RKO (cell line): Measurements from ENCODE around the gene ACP1.
"Not testable (repeated sequence)": the region's sequence is repeated elsewhere in the genome, so short reads cannot be mapped to it uniquely, and the experiment has no call there.

Source experiments
- DNase-seq: peaks from one replicate; pipeline ENCODE4 v3.0.0-alpha.2; 2016; ENCODE audit warnings: low spot score

ACP1 gene

DNA sequence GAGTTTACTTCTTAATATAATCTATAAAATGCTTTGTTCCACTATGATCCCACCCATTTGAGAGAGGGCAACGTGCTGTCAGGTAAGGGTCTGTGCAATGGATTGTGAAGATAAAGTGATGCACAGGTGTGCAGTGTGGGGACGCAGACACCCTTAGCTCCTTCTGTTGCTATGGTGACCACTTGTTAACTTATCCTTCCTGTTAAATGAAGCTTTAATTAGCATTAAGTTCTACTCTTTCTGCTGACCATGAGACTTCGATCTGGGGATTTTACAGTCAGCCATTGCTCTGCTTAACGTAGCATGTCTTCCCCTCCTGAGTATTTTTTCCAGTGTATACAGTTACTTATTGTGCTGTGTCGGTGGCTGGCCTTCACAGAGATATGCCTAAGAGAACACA is 46.2 kb downstream of the ACP1 start:
- DNase-seq, result no peak

DNA sequence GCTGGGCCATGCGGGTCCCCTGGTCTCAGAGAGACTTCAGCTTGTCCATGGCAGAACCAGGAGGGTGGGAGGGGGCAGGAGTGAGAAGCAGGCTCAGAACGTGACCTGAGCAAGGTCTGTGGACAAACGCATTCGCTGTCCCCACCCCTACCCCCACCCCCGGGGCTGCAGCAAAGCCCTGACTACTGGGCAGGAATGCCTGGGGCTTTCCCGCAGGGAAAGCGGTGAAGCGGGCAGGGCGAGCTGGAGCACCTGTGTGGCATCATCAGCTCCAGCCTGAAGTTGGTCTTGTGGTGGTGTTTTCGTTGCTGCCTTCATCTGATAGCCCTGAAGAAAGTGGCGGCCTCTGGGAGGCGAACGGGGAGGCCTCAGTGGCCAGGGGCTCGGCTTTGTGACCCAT is 49.2 kb downstream of the ACP1 start:
- DNase-seq, result no peak

DNA sequence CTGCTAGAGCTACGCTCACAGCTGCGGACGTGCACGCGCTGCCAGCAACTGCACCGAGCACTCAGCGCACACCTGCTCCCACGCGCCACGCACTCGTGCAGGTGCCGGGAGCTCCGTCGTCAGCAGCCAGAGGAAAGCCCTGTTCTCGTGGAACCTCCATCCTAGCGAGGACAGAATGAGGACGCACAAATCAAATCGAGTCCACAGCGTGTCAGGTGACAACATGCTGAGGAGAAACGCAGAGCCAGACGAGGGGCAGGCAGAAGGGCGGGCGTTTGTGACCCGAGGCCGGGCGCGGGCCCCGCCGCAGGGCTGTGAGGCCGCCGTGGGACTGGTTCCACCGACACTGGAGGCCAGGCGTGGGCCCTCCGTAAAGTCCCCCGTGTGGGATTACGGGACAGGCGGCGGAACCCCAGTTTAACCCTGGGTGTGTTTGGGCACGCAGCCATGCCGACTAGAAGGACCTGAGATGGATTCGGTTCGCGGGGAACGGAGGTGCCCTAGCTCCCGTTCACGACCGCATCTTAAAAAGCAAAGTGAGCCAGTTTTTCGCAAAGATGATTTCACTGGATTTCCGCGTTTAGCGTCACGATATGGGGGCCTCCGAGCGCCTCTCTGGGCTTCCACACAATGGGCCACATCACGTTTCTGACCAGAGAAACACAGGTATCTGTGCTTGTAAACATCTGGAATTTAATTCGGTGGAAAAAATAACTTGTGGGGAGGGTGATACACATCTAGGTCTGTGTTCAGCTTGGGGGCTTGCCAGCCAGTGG is 50.0 kb downstream of the ACP1 start:
- DNase-seq, result no peak

DNA sequence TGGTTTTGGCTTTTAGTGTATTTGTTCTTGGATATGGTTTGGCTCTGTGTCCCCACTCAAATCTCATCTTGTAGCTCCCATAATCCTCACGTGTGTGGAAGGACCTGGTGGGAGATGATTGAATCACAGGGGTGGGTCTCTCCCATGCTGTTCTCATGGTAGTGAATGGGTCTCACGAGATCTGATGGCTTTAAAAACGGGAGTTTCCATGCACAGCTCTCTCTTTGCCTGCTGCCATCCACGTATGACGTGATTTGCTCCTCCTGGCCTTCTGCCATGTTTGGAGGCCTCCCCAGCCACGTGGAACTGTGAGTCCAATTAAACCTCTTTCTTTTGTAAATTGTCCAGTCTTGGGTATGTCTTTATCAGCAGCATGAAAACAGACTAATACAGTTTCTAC is 51.2 kb downstream of the ACP1 start:
- DNase-seq, result not testable (repeated sequence)

DNA sequence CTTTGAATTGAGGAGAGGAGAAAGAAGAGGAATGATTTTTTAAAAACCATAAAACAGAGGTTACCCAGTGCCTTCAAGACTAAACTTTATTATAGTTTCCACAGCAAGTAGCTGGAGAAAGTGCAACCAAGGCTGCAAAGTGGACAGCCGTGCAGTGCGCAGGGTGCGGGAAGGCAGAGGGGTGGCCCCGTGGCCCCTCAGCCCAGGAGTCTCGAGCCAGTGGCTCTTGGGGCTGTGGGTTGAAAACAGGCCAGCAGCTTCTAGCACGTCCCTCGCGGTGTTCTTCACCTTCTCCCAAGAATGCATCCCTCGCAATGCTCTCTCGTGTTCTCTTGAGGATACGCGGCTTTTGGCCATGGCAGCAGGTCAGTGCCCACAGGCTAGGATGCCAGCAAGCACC is 51.6 kb downstream of the ACP1 start:
- DNase-seq, result no peak

DNA sequence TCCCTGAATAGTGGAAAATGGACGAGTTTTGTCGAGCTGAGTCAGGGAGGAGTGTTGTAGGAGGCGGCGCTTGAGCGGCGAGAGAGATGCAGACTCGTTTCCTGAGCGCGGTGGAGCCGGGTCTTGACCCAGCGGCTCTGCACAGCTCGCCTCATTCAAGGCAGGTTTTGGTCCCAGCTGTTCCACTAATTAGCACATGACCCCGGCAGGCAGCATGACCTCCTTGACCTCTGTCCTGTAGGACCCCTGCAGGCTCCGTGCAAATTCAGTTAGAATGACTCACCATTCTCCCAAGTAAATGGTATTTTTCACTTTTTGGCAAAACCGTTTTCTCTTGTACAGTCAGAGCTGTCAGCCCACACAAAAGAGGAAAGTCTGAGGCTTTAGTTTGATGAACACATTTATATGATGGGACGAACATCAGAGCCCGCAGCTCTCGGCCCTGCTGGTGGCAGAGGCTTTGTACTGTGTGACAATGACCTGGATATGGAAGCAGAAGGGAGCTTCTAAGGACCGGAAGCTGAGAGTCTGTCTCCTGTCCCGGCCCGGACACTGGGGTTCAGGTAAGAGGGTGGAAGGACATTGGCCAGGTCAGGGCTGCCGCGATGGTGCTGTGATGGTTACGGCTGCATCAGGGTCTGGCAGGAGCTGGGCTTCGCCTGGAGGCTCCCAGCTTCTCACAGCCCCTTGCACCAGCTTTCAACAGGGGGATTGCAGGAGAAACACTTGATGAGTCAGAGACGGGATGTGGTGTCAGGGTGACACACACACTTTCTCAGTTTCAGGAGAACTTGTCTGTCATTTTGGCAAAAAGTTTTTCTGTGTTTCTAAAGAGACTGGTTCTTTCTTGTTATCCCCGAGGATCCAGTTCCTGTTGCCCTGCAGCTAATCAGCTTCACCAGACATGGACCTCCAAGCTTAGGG is 53.0 kb downstream of the ACP1 start:
- peak; percentile 72 for DNase-seq

DNA sequence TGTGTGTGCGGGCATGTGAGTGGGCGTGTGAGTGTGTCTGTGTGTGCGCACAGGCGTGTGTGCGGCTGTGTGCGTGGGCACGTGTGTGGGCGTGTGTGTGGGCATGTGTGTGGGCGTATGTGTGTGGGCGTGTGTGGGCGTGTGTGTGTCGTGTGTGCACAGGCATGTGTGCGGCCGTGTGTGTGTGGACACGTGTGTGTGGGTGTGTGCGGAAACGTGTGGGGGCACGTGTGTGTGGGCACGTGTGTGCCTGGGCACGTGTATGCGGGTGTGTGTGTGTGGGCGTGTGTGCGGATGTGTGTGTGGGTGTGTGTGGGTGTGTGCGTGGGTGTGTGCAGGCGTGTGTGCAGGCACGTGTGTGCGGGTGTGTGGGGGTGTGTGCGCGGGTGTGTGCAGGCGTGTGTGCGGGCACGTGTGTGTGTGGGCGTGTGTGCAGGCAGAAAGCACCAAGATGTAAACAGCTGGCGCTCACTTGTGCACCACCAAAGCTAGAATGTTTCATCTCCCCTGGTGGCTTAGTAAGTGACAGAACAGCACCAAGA is 54.4 kb downstream of the ACP1 start:
- no peak for DNase-seq

DNA sequence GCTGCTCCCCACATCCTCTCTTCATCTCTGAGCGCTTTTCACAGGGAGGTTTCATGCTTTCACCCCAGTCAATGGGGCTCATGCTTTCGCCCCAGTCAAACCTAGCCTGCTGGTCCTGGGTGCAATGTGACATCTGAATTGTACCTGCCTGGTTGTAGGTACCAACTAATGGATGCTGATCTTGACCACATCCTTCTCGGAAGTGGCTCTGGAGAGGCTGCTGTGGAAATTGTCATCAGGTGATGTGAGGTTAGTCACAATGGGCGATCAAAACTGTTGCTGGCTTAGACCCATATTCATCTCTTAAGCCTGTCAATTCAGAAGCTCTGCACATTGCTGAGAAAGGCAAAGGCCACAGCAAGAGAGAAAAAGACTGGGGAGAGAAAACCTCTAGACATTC is 55.8 kb downstream of the ACP1 start:
- no peak for DNase-seq

DNA sequence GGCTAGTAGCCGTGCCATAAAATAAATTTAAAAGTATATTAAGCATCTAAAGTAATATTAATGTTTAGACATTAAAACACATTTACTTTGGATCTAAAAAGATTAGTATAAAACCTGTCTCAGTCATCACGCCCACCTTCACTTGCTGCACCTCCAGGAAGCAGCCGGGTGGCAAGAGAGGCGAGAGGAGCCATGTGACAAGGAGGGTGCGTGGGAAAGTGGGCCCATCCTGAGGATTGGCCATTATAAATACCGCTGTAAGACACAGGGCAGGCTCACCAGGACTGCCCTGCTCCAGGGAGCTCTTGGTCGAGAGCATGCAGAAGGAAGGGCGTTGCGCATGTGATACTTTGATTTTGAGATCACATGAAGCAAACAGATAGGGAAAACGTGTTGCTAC is 57.6 kb downstream of the ACP1 start:
- DNase-seq, result no peak

DNA sequence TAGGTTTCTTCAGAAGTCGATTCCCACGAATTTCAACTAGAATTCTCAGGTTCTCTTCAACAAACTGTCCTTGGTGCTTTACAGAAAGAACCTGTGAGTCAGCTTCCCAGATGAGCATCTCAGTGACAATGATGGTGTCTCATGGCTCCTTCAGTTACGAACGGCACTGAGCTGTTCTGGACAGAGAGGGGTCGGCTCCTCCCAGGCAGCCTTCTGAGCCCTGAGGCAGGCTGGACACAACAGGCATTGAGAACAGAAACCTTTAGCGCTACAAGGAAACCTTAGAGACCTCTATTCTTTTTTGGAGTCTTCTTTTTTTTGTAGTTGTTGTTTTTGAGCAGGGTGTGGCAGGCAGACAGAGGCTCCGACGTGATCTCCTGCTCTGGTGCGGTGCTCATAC is 58.3 kb downstream of the ACP1 start:
- no peak for DNase-seq
